Right lobe of liver (tissue), 6 donors: ENCODE results near the gene KRT23. TPM values are rescaled to one million over a fixed set of nuclear protein-coding genes. Genes with fewer than 3 reads are reported as not detected.

Experiments used
- ATAC-seq, 4 donors: fragments of 200-7000 bp; cut with Tn5 transposase; one replicate each; pipeline ENCODE4 v1.9.1; 2020; ENCODE audit warnings: mild to moderate bottlenecking in 4 of 4, moderate library complexity in 4 of 4
- DNase-seq, 3 donors: peaks; one replicate each; pipeline ENCODE4 v3.0.0-alpha.2; 2020
- H3K27ac ChIP-seq, 3 donors: fragments of 200-600 bp; one replicate each; pipeline ENCODE4 v1.8.0; 2022
- H3K27me3 ChIP-seq, 2 donors: fragments of 200-600 bp; one replicate each; pipeline ENCODE4 v1.8.0; 2022
- H3K36me3 ChIP-seq, 4 donors: fragments of 200-600 bp; sonication (generic) in 1 of 4; one replicate each; pipeline versions ENCODE4 v1.5.1 to v1.8.0; 2017 to 2022; ENCODE audit warnings: control low read depth in 1 of 4
- H3K4me1 ChIP-seq, 4 donors: fragments of 200-600 bp; sonication (generic) in 1 of 4; one replicate each; pipeline versions ENCODE4 v1.5.1 to v1.8.0; 2017 to 2022; ENCODE audit warnings: control low read depth in 1 of 4
- H3K4me3 ChIP-seq, 3 donors: fragments of 200-600 bp; one replicate each; pipeline ENCODE4 v1.8.0; 2022
- H3K9me3 ChIP-seq, 4 donors: fragments of 200-600 bp; sonication (generic) in 1 of 4; one replicate each; pipeline versions ENCODE4 v1.5.1 to v1.8.0; 2017 to 2022; ENCODE audit warnings: control low read depth in 1 of 4
- CTCF ChIP-seq, 4 donors: fragments of 200-600 bp in 3 of 4; fragments of 450-650 bp in 1 of 4; IDR thresholded peaks; one replicate each; pipeline versions ENCODE4 v1.5.1 to v1.8.0; 2016 to 2022; ENCODE audit warnings: antibody characterized with exemption in 4 of 4, mild to moderate bottlenecking in 2 of 4
- POLR2A ChIP-seq: fragments of 450-650 bp; IDR thresholded peaks from one replicate; pipeline ENCODE4 v1.6.1; 2017; ENCODE audit warnings: antibody characterized with exemption, mild to moderate bottlenecking
- WGBS: methylation state at CpG from one replicate; pipeline ENCODE4 v1.1.6; 2018; ENCODE audit warnings: low coverage, low lambda C conversion rate; ENCODE audit not compliant: insufficient coverage; ENCODE audit errors: missing lambda C conversion rate; 5-methylcytosine and 5-hydroxymethylcytosine counted together
- intact Hi-C, 2 donors: fragments of 100-400 bp; cut with DNase I; formaldehyde crosslinking; loops; one replicate each; pipeline versions ENCODE4 v1.11.2 to v1.14.1; 2022
- total RNA-seq, 6 experiments: library from RNA; depleted of rRNA in 2 of 6; stranded (reverse); fragments of >200 nt in 2 of 6; fragmentation: NEBNext Ultra II Directional in 3 of 6; extraction: Animal tissue kit (Norgen Biotek cat#: 25700) in 3 of 6; gene quantifications; one replicate each; pipeline versions ENCODE4 v1.1.0 to v1.2.4, GENCODE V29; 2016 to 2023
- donor health status: DM: no; HTN: yes; CAD: no.
- donor health status: DM: no; HTN: no; CAD: no.
- donor health status: DM: no; HTN: no; CAD: no.
- donor health status: DM: no; HTN: yes; CAD: no.
- donor health status: DM: no; HTN: yes; CAD: no.

Gene KRT23
- total RNA-seq, 6 experiments from 2014 or later = 0.49 to 17.6 (median 10.0) TPM; not detected in 2

- Histone ChIP-seq H3K4me1 (peaks cover 0 to 23% (median 0%) of the 10 kb centered on the region in 4 donors), H3K4me3 (no peak overlapping the region), H3K36me3 (no peaks in the 10 kb centered on the region), H3K9me3 (no peaks in the 10 kb centered on the region), H3K27me3 (no peaks in the 10 kb centered on the region), H3K27ac (peak overlapping the region in 2 of 3 donors; percentile 29 to 49)
- DNase-seq = no peak
- 22% methylated on average over 1 of the region's 1 CpG for WGBS
- TF ChIP-seq CTCF (IDR thresholded peaks at IDR 0.05) (no peak), POLR2A (no peak)
- ATAC-seq = peak in 3 of 4 donors; percentile 71 to 95 (median 87)
- intact Hi-C loops = no loop called here
Observed at GRCh38 chr17:40901981-40902474, 35.4 kb downstream of the KRT23 start.

GRCh38 chr17:40900809-40901356, 36.6 kb downstream of the KRT23 start:
- Histone ChIP-seq H3K36me3 (no peaks in the 10 kb centered on the region), H3K27me3 (no peaks in the 10 kb centered on the region), H3K9me3 (no peaks in the 10 kb centered on the region), H3K4me3 (no peak overlapping the region), H3K4me1 (peaks cover 0 to 23% (median 0%) of the 10 kb centered on the region in 4 donors), H3K27ac (no peak overlapping the region)
- peak in 1 of 4 donors; percentile 10 for ATAC-seq
- intact Hi-C loops = no loop called here
- TF ChIP-seq CTCF (IDR thresholded peaks at IDR 0.05) (no peak), POLR2A (no peak)
- WGBS = 33% methylated on average over 5 of the region's 5 CpGs
- no peak for DNase-seq

- no peak for ATAC-seq
- no peak for TF ChIP-seq CTCF (IDR thresholded peaks at IDR 0.05)
- WGBS = 74% methylated on average over 4 of the region's 4 CpGs
- Histone ChIP-seq H3K9me3 (no peaks in the 10 kb centered on the region), H3K27me3 (no peaks in the 10 kb centered on the region), H3K4me1 (peaks cover 0 to 9% (median 0%) of the 10 kb centered on the region in 4 donors), H3K36me3 (no peaks in the 10 kb centered on the region), H3K27ac (no peak overlapping the region), H3K4me3 (no peak overlapping the region)
- DNase-seq = no peak
- intact Hi-C loops = loop anchor here in 1 of 2 donors (10.0 kb wide), 1 partner anchor 428 kb away; no protein-coding TSS in a partner anchor
Observed at GRCh38 chr17:40896916-40897455, 40.5 kb downstream of the KRT23 start.

GRCh38 chr17:40895106-40895730, 42.2 kb downstream of the KRT23 start:
- intact Hi-C loops = loop anchor here in 1 of 2 donors (10.0 kb wide), 1 partner anchor 430 kb away; no protein-coding TSS in a partner anchor
- 37% methylated on average over 5 of the region's 9 CpGs for WGBS
- H3K4me3 ChIP-seq = no peak overlapping the region
- H3K9me3 ChIP-seq = no peaks in the 10 kb centered on the region
- TF ChIP-seq POLR2A = no peak
- no peak for TF ChIP-seq CTCF (IDR thresholded peaks at IDR 0.05)
- no peak overlapping the region for H3K27ac ChIP-seq
- ATAC-seq (no peak), DNase-seq (no peak)
- no peaks in the 10 kb centered on the region for H3K27me3 ChIP-seq
- H3K36me3 ChIP-seq = no peaks in the 10 kb centered on the region
- no peaks in the 10 kb centered on the region for H3K4me1 ChIP-seq
